Gastrocnemius medialis (tissue), 4 donors: ENCODE results near the gene BSPRY. TPM values are rescaled to one million over a fixed set of nuclear protein-coding genes. Genes with fewer than 3 reads are reported as not detected.

ENCODE experiments used
- ATAC-seq, 2 donors: fragments of 150-250 bp; one replicate each; pipeline ENCODE4 v1.9.1; 2016
- DNase-seq, 2 donors: peaks; one replicate each; pipeline ENCODE4 v3.0.0-alpha.2; 2019
- H3K27ac ChIP-seq, 4 donors: fragments of 200-600 bp; sonication (generic); 1 replicate in 1 of 4; 2 replicates in 3 of 4; pipeline ENCODE4 v1.5.1; 2016 to 2018; ENCODE audit warnings: mild to moderate bottlenecking in 2 of 4, moderate library complexity in 1 of 4
- H3K27me3 ChIP-seq, 3 donors: fragments of 200-600 bp; sonication (generic) in 2 of 3; 1 replicate in 1 of 3; 2 replicates in 2 of 3; pipeline versions ENCODE4 v1.5.1 to v1.6.0; 2016 to 2019; ENCODE audit warnings: mild to moderate bottlenecking in 1 of 3, moderate library complexity in 1 of 3
- H3K36me3 ChIP-seq, 2 donors: fragments of 200-600 bp; sonication (generic) in 1 of 2; one replicate each; pipeline ENCODE4 v1.5.1; 2017 to 2018
- H3K4me1 ChIP-seq, 2 donors: fragments of 200-600 bp; sonication (generic) in 1 of 2; one replicate each; pipeline ENCODE4 v1.5.1; 2016 to 2017; ENCODE audit warnings: mild to moderate bottlenecking in 2 of 2
- H3K4me3 ChIP-seq, 4 donors: fragments of 200-600 bp; sonication (generic) in 3 of 4; 1 replicate in 1 of 4; 2 replicates in 3 of 4; pipeline ENCODE4 v1.5.1; 2016 to 2019; ENCODE audit warnings: mild to moderate bottlenecking in 2 of 4
- H3K9me3 ChIP-seq, 3 donors: fragments of 200-600 bp; sonication (generic) in 2 of 3; 1 replicate in 1 of 3; 2 replicates in 2 of 3; pipeline ENCODE4 v1.5.1; 2016 to 2019
- CTCF ChIP-seq, 5 experiments: fragments of 450-650 bp in 3 of 5; fragments of 200-600 bp in 2 of 5; sonication (generic) in 2 of 5; IDR thresholded peaks in 4 of 5; conservative IDR thresholded peaks in 1 of 5; 1 replicate in 4 of 5; 2 replicates in 1 of 5; pipeline ENCODE4 v1.5.1; 2016 to 2019; ENCODE audit warnings: antibody characterized with exemption in 5 of 5, mild to moderate bottlenecking in 3 of 5, moderate library complexity in 3 of 5
- POLR2A ChIP-seq, 2 donors: fragments of 450-650 bp; IDR thresholded peaks; one replicate each; pipeline ENCODE4 v1.6.1; 2017; ENCODE audit warnings: antibody characterized with exemption in 2 of 2, mild to moderate bottlenecking in 2 of 2, moderate library complexity in 2 of 2
- in situ Hi-C, 4 donors: fragments of 200-750 bp; cut with MboI; loops; one replicate each; pipeline versions ENCODE4 v1.15.0 to v1.8.0; 2017; ENCODE audit warnings: low sequenced_read_pairs in 4 of 4
- intact Hi-C: fragments of 100-400 bp; cut with DNase I; formaldehyde crosslinking; loops from one replicate; pipeline ENCODE4 v1.15.1; 2023; ENCODE audit warnings: low total_unique reads
- total RNA-seq, 4 donors: library from RNA; depleted of rRNA; stranded (reverse); fragments of >200 nt; gene quantifications; one replicate each; pipeline versions ENCODE4 v1.1.0 to v1.2.3, GENCODE V29; 2016

Gene BSPRY
- total RNA-seq, 4 donors from 2014 or later, result 0.12 TPM; not detected in 3

GRCh38 chr9:113359385-113359784 is 10.0 kb downstream of the BSPRY start:
- intact Hi-C loops, result no loop called here
- TF ChIP-seq CTCF (IDR thresholded peaks at IDR 0.05 in 4 of 5, conservative IDR thresholded peaks at IDR 0.05 in 1 of 5) (no peak), POLR2A (IDR thresholded peaks at IDR 0.05) (no peak)
- no peak for ATAC-seq

DNA sequence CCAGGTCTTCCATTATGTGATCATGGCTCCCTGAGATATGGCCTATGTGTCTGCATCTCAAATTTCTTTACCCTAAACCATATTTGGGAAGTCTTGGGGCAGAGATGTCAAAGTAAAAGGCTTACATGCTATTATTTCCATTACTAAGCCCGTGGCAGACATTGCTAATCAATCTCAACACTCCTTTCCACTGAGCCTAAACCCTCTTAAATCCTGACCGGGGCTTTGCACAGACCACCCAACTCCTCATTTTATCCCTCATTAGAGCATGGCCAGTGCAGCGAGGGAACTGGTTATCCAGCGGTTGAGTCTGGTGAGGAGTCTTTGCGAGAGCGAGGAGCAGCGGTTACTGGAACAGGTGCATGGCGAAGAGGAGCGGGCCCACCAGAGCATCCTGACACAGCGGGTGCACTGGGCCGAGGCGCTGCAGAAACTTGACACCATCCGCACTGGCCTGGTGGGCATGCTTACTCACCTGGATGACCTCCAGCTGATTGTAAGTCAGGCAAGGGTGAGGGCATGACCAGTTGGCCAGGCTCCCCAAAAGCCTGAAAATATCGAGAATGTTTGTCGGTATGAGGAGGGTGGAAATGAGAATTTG is 11.0 kb downstream of the BSPRY start:
- ATAC-seq (no peak), DNase-seq (no peak)
- no peak for TF ChIP-seq POLR2A (IDR thresholded peaks at IDR 0.05)
- TF ChIP-seq CTCF (IDR thresholded peaks at IDR 0.05 in 4 of 5, conservative IDR thresholded peaks at IDR 0.05 in 1 of 5), result no peak
- intact Hi-C loops (no loop called here), in situ Hi-C loops (no loop called here)
- Histone ChIP-seq H3K4me1 (no peaks in the 10 kb centered on the region), H3K27ac (no peak overlapping the region), H3K9me3 (no peaks in the 10 kb centered on the region), H3K27me3 (no peaks in the 10 kb centered on the region), H3K4me3 (no peak overlapping the region), H3K36me3 (no peaks in the 10 kb centered on the region)

More at GRCh38 chr9:113359385-113359784, 10.0 kb downstream of the BSPRY start:
- Histone ChIP-seq H3K27me3 (peaks cover 0 to 1% (median 0%) of the 10 kb centered on the region in 3 donors), H3K27ac (no peak overlapping the region), H3K9me3 (no peaks in the 10 kb centered on the region), H3K4me3 (no peak overlapping the region), H3K36me3 (no peaks in the 10 kb centered on the region), H3K4me1 (no peaks in the 10 kb centered on the region)
- no peak for DNase-seq
- in situ Hi-C loops, result no loop called here

DNA sequence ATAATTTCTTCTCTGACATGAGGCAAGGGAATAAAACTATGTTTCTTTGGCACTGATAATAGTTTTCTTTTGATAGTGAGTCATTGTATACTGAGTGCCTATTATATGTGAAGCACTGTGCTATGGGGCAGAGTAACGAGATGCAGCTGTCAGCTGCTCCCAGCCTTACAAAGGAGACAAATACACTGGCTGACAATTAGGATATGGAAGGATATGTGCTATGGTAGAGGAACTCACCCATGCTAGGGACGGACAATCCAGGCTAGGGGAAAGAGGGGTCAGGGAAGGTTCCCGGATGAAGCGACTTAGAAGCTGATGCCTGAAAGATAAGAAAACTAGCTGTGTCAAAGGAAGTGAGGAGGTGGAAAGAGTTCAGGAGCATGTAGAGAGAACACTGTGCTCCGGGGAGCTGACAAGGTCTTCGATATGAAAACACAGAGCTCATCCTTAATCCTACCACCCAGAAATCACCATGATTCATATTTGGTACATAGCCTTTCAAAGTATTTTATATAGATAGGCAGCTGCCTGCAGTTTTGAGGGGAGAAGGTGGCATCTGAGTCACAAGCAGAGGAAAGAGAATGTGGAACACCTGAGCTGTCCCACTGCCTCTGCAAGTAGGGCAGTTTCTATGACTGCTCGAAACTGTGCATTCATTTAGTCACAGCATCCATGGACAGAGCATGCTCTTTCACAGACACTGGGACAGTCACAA is 12.1 kb downstream of the BSPRY start:
- TF ChIP-seq POLR2A (IDR thresholded peaks at IDR 0.05), result no peak
- no peak for TF ChIP-seq CTCF (IDR thresholded peaks at IDR 0.05 in 4 of 5, conservative IDR thresholded peaks at IDR 0.05 in 1 of 5)
- H3K9me3 ChIP-seq, result no peaks in the 10 kb centered on the region
- in situ Hi-C loops (no loop called here), intact Hi-C loops (no loop called here)
- ATAC-seq (no peak), DNase-seq (no peak)
- H3K4me1 ChIP-seq, result no peaks in the 10 kb centered on the region
- no peaks in the 10 kb centered on the region for H3K27me3 ChIP-seq
- no peak overlapping the region for H3K4me3 ChIP-seq
- no peaks in the 10 kb centered on the region for H3K36me3 ChIP-seq
- no peak overlapping the region for H3K27ac ChIP-seq

DNA sequence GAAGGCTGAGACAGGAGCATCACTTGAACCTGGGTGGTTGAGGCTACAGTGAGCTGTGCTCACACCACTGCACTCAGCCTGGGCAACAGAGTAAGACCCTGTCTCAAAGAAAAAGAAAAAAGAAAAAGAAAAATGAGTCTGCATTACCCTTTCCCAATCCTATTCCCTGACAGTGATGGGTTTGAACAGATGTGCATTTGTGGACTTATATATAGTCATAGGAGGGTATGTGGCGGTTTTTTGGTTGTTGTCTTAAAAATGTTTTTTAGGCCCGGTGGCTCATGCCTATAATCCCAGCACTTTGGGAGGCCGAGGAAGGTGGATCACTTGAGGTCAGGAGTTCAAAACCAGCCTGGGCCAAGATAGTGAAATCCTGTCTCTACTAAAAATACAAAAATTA is 14.0 kb downstream of the BSPRY start:
- H3K36me3 ChIP-seq, result no peaks in the 10 kb centered on the region
- TF ChIP-seq CTCF (IDR thresholded peaks at IDR 0.05 in 4 of 5, conservative IDR thresholded peaks at IDR 0.05 in 1 of 5), result no peak
- no peak for TF ChIP-seq POLR2A (IDR thresholded peaks at IDR 0.05)
- no peaks in the 10 kb centered on the region for H3K4me1 ChIP-seq
- intact Hi-C loops, result no loop called here
- H3K27ac ChIP-seq, result no peak overlapping the region
- H3K27me3 ChIP-seq, result no peaks in the 10 kb centered on the region
- DNase-seq (no peak), ATAC-seq (no peak)
- H3K9me3 ChIP-seq, result no peaks in the 10 kb centered on the region
- in situ Hi-C loops, result no loop called here
- no peak overlapping the region for H3K4me3 ChIP-seq
